Stimulated activated naive CD4-positive, alpha-beta T cell treated with Interleukin-2 at 50 U/mL for 16 hours (primary cell): ENCODE data around the gene EHF.
A peak's percentile ranks its signal among the peaks of the same experiment; 100 is the strongest.

Experiments used
- DNase-seq: peaks from one replicate; lab custom pipeline; 2025; lab: John Stamatoyannopoulos, UW

Gene EHF

DNA sequence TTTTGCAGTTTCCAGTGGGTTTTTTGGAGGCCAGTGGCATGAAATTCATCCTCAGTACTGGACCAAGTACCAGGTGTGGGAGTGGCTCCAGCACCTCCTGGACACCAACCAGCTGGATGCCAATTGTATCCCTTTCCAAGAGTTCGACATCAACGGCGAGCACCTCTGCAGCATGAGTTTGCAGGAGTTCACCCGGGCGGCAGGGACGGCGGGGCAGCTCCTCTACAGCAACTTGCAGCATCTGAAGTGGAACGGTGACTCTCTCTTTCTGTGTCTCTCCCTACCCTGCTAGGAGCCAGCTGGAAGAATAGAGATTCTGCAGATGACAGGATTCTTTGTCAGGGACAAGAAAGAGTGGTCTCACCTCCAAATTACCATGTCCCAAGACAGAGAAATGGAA is 25.5 kb downstream of the EHF start:
- DNase-seq: no peak

DNA sequence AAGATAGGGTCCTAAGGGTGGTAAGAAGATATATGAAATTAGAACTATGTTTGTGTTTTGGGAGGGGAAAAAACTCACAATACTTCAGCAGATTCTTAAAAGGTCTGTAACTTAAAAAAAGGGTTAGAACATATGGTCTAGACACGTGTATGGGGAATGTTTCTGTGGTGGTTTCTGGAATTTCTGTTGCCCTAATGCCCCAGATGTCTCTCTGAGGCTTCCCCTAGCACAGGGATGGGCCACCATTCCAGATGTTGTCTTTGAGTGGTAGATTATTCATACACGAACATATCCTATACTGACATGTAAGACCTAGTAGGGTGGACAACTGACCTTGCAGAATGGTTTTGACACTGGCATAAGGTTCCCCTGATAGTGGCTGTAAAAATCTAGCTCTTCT is 26.2 kb downstream of the EHF start:
- DNase-seq: no peak

- DNase-seq: no peak
Observed at GRCh38 chr11:34647532-34647931, 26.6 kb downstream of the EHF start.

- DNase-seq: no peak
Observed at GRCh38 chr11:34648036-34648435, 27.1 kb downstream of the EHF start.

DNA sequence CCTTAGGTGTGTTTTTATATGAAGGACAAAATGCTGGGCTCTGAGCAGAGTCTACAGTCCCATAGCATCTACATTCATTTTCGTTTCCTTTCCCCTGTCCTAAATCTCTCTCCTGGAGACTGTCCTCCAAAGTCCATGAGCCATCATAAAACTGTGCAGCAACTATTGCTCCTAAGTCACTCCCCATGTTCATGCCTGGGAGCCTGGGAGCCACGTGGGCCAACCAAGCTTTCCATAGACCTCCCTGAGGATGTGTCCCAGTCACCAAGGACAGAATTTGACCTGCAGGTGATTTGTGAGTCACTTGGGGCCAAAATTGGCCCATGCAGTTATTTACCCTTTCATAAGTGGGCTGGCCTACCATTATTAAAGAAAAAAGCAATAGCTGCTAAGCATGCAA is 28.7 kb downstream of the EHF start:
- no peak for DNase-seq

GRCh38 chr11:34650528-34650927 is 29.6 kb downstream of the EHF start:
- peak; percentile 87 for DNase-seq

- no peak for DNase-seq
Observed at GRCh38 chr11:34651551-34651950, 30.7 kb downstream of the EHF start.

DNA sequence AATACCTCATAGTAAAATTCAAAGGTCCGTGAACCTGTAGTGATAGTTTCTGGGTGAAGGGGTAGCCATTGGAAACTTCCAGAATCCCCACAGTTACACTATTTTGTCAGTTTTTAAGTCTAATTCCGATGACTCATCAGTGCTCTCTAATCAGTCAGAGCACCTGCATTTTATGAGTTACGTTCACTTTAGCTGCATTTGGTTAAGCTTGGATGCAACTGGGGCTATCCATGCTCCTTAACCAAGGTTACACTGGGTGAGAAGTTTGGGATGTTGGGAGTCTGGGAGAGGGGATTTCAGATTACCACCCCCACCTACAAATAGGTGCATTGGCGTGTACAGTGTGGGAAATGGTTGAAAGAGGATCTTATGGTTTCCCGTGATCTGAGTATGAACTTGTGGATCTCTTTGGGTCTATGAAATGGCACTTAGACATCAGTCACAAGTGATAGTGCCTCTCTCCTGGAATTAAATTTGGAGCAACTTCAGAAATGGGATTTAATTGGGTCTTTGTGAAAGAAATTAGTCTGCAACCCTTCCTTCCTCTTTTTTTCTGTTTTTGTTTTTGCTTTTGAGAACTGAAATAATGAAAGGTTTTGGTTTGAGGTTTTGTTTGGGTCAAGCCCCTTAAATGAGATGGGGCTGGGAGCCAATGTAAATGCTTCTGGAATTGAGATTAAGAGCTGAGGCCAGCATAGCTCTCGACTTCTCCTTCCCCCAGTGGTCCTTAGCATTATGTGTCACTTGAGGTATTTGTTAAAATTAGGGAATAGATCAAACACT is 31.5 kb downstream of the EHF start:
- DNase-seq: no peak

- DNase-seq: no peak
Observed at GRCh38 chr11:34653031-34653430, 32.1 kb downstream of the EHF start.

DNA sequence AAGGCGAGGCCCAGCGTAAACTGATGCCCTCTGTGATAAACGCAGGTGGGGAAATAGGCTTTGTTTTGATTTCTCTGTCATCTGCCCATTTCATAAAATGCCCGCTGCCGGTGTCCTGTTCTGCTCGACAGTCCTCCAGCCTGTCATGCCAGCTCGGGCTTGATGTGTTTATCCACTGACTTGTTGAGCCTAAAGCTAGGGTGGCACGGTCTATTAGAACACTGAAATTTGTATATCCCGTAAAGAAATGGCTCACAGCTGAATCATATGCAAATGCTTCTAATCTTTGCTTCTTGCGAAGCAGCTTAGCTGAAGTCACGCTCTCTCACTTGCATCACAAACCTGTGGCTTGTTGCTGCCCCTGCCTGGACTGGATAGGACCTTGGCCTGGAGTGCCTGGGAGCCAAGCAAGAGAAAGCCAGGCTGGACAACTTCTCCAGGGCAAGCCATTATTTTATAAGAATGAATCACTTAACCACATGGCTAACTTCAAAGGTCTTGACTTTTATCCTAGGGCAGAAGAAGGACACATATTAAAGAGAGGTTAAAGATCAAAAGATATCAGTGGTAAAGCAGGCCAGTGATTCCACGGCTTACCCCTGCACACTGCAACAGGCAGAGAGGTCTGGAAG is 33.1 kb downstream of the EHF start:
- no peak for DNase-seq

DNA sequence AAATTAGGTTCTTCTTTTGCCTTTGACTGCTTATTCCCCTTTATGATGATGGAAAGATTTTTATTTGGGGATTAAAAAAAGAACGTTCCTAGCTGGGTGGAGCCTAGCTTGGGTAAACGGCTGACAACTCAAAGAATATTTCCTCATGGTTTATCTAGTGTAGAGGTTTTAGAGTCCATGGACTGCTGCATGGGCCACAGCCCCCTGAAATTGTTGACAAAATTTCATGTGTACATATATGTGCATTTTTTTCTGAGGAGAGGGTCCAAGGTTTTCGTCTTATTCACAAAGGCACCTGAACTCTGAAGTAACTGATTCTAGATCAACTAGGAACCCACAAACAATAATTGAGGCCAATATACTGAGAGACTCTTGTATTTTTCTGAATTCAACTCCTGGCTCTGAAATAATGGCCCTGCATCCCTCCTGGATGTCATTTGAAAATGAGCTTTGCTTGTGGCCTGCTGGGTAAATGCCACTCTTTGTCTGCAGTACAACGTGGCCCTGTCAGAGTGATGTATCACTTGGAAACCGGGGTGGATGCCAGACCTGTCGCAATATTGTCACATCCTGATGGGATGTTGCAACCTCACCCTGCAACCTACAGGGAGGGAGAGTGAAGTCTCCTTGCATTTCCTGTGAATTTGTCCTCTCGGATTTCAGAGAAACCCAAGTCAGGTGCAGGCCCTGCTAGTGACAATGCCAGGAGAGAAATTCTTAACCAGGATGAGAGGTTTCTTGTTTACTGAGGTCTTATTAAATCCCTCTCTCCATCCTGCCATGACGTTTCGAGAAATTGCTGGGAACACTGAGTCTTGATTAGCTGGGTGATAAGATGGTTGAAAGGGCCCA is 33.8 kb downstream of the EHF start:
- DNase-seq: no peak

DNA sequence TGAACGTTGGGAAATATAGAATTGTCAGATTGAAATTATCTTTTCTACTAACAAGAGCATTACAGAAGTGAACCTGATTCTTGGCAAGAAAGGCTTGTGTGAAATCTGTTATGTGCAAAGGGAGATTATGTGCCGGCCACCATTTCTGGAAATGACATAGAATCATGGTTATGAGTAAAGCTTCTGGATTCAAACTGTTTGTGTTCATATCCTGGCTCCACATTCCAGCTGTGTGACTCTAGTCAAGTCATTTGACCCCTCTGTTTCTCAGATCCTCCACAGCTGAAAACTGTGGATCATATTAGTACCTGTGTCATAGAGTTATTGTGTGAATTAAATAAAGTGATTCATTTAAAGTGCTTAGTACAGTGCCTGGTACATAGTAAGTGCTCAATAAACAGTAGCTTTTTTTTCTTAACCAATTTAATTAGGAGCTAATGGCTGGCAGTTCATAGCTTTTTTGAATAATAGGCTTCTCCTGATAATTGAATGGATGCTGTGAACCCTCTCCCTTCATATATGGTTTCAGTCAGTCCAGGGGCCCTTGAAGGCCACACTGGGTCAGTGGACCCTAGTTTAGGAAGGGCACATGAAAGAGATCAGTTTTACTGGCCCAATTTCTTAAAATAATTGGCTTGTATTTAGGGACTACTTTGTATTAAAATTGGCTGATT is 34.6 kb downstream of the EHF start:
- no peak for DNase-seq

GRCh38 chr11:34656062-34656720 is 35.3 kb downstream of the EHF start:
- DNase-seq: no peak

DNA sequence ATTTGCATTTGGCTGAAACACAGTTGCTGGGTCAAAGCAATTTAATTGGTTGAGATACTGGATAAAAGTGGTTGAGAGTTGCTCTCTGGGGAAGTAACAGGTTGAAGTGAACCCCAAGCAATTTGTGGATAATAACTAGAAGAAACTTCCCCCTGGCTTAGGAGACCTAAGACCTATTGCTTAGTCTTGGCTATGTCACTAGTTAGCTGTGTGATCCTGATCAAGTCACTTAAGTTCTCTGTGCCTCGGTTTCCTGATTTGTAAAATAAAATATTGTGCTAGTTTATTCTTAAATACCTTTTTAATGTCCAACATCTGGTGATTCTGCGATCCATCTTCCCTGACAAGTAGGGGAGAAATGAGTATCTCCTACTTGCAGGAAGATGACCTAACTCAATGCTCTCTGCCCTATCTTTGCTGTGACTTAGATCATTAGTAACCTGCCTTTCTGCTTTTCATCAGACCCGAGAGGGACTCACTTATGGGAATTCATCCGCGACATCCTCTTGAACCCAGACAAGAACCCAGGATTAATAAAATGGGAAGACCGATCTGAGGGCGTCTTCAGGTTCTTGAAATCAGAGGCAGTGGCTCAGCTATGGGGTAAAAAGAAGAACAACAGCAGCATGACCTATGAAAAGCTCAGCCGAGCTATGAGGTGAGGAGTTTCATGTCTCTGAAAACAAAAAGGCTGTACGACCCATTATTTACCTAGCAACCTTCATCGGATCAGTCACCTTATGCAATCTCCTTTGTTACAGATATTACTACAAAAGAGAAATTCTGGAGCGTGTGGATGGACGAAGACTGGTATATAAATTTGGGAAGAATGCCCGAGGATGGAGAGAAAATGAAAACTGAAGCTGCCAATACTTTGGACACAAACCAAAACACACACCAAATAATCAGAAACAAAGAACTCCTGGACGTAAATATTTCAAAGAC is 37.5 kb downstream of the EHF start:
- DNase-seq: no peak

- DNase-seq: no peak
Observed at GRCh38 chr11:34659096-34659733, 38.3 kb downstream of the EHF start.

DNA sequence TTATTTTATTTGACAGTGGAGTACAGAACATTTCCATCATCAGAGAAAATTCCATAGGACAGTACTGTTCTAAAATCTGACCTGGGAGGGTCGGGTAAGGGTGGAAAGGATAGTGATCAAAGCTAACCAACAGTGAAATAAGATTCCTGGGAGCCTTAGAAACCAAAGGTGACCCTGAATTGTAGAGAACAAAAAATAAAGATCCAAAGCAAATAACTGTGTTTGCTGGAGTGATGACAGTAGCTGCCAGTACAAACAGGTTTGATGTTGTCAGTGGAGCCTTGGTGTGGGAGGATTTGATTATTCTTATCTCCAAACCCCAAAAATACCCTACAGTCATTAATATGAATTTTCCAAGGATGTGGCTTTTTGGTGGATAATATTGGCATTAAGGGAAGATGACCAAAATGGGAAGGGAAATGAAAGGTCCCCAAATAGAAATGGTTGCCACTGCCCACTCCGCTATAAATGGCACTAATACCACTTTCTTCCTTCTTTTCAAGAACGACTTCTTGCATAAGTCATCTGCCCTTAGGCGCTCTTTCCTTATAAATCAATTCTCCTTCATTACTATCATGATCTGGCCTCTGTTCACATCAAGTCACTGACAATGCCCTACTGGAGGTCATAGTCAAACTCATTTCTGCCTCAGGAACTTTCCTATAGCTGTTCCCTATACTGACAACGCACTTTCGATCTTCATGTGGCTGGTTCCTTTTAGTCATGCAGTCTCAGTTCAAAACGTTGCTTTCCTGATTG is 44.4 kb downstream of the EHF start:
- DNase-seq: no peak

DNA sequence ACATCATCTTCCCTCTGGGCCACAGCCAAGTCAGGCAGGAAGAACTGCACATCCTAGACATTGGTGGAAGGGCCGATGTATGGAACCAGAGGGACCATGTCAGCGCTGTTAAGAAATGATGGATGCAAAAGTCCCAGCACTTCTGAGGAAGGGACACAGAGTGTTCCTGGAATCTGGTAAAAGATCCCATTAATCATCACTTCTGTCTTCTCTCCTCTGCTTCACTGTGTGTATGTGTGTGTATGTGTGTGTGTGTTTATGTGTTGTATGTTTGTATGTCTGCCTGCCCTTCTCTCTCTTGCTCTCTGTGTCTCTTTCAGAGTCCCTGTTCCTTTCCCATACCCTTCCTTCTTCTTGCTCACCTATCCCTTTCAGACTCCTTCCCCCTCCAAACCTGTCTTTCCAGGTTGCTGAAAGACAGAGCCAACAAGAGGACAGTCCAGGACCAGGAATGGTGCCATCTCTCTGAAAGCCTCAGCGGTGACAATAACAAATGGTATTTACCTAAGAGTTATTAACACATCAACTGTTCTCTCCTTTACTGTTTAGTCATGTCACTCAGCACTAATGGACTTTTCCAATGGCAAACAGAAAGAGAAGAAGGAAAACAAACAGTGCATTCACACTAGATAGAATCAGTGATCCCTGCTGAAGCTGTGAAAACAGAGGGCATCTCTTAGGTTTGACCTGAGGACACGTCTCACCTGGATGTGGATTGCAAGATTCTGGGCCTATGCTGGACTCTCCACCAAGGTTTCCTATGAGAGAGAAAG is 47.1 kb downstream of the EHF start:
- DNase-seq: no peak

GRCh38 chr11:34668583-34669053 is 47.7 kb downstream of the EHF start:
- DNase-seq: no peak
